OCI-LY7 (cell line): ENCODE data around the gene PRDM2. TPM values are rescaled to one million over a fixed set of nuclear protein-coding genes. Genes with fewer than 3 reads are reported as not detected.

Experiments used
- BruUV-seq: library from RNA; stranded (reverse); fragments of 400-500 nt; replicated peaks from 2 replicates; lab custom pipeline; 2021; lab: Mats Ljungman, UMichigan
- CTCF ChIA-PET: fragments of 300-600 bp; sonication (Branson Sonifier 250); formaldehyde crosslinking; loops from one replicate; lab custom pipeline; 2022; ENCODE audit warnings: antibody characterized with exemption; ENCODE audit not compliant: unreplicated experiment; lab: Charles Lee
- POLR2A ChIA-PET: fragments of 300-600 bp; sonication (Branson Sonifier 250); formaldehyde crosslinking; loops from one replicate; lab custom pipeline; 2022; ENCODE audit warnings: antibody characterized with exemption; lab: Charles Lee
- DNase-seq: peaks from one replicate; pipeline ENCODE4 v3.0.0-alpha.2; 2015; ENCODE audit warnings: low spot score
- H2AFZ ChIP-seq: fragments of 200-600 bp; sonication (generic), shearing (Covaris generic); 2 replicates; pipeline ENCODE4 v1.6.1; 2014; ENCODE audit warnings: mild to moderate bottlenecking, antibody characterized with exemption, low read length, moderate library complexity
- H3K27ac ChIP-seq: fragments of 200-600 bp; sonication (generic); 2 replicates; pipeline ENCODE4 v1.5.1; 2014; ENCODE audit warnings: mixed run types, low read depth, mild to moderate bottlenecking, moderate library complexity, low read length, inconsistent platforms; ENCODE audit not compliant: poor library complexity, severe bottlenecking
- H3K36me3 ChIP-seq: fragments of 200-600 bp; sonication (generic); 2 replicates; pipeline ENCODE4 v1.6.1; 2014; ENCODE audit warnings: mild to moderate bottlenecking, antibody characterized with exemption, low read length, moderate library complexity, mixed read lengths; ENCODE audit not compliant: insufficient read depth
- H3K4me1 ChIP-seq: fragments of 200-600 bp; sonication (generic); 2 replicates; pipeline ENCODE4 v1.5.1; 2014; ENCODE audit warnings: mild to moderate bottlenecking, low read length; ENCODE audit not compliant: insufficient read depth, poor library complexity, severe bottlenecking
- H3K4me2 ChIP-seq: fragments of 200-600 bp; sonication (generic); 2 replicates; pipeline ENCODE4 v1.6.1; 2014; ENCODE audit warnings: mild to moderate bottlenecking, low read length
- H3K4me3 ChIP-seq: fragments of 200-600 bp; sonication (generic); 2 replicates; pipeline ENCODE4 v1.5.1; 2014; ENCODE audit warnings: mild to moderate bottlenecking, low read depth, low read length; ENCODE audit not compliant: poor library complexity, severe bottlenecking
- H3K79me2 ChIP-seq: fragments of 200-600 bp; sonication (generic); 2 replicates; pipeline ENCODE4 v1.6.1; 2016; ENCODE audit warnings: low read depth, mild to moderate bottlenecking, low read length, moderate library complexity, mixed read lengths; ENCODE audit not compliant: insufficient read depth
- H3K9me2 ChIP-seq: fragments of 200-600 bp; sonication (generic); 2 replicates; pipeline ENCODE4 v1.6.1; 2016; ENCODE audit warnings: mild to moderate bottlenecking, low read length, mixed read lengths; ENCODE audit not compliant: insufficient read depth
- H3K9me3 ChIP-seq: fragments of 200-600 bp; sonication (generic); 2 replicates; pipeline ENCODE4 v1.6.1; 2014; ENCODE audit warnings: mild to moderate bottlenecking, mixed run types, low read length, mixed read lengths
- H4K20me1 ChIP-seq: fragments of 200-600 bp; sonication (generic); 2 replicates; pipeline ENCODE4 v1.6.1; 2014; ENCODE audit warnings: mild to moderate bottlenecking, antibody characterized with exemption, low read length, moderate library complexity, mixed read lengths; ENCODE audit not compliant: insufficient read depth
- EZH2phosphoT487 ChIP-seq: fragments of 200-600 bp; sonication (generic); IDR thresholded peaks from 2 replicates; pipeline ENCODE4 v1.6.1; 2018; ENCODE audit warnings: low read depth, borderline replicate concordance, mild to moderate bottlenecking, mixed run types, antibody characterized with exemption, low read length, moderate library complexity, mixed read lengths
- intact Hi-C: fragments of 100-400 bp; cut with micrococcal nuclease; formaldehyde crosslinking; loops from one replicate; pipeline ENCODE4 v1.10.0; 2022; ENCODE audit not compliant: unreplicated experiment
- total RNA-seq, 2 experiments: library from RNA; depleted of rRNA in 1 of 2; stranded (reverse); fragments of >200 nt in 1 of 2; shearing (Covaris generic) in 1 of 2; gene quantifications; 2 replicates each; pipeline ENCODE4 v1.2.3, GENCODE V29; 2014 to 2022
- TF ChIP-seq, protein P1 (sequence below): fragments of 200-600 bp; sonication (generic); conservative IDR thresholded peaks from 2 replicates; pipeline ENCODE4 v1.5.1; 2014; ENCODE audit warnings: mild to moderate bottlenecking, antibody characterized with exemption, low read length, moderate library complexity, mixed read lengths

Gene PRDM2
- total RNA-seq, 2 experiments from 2014 or later, result 38.7 to 98.2 TPM

DNA sequence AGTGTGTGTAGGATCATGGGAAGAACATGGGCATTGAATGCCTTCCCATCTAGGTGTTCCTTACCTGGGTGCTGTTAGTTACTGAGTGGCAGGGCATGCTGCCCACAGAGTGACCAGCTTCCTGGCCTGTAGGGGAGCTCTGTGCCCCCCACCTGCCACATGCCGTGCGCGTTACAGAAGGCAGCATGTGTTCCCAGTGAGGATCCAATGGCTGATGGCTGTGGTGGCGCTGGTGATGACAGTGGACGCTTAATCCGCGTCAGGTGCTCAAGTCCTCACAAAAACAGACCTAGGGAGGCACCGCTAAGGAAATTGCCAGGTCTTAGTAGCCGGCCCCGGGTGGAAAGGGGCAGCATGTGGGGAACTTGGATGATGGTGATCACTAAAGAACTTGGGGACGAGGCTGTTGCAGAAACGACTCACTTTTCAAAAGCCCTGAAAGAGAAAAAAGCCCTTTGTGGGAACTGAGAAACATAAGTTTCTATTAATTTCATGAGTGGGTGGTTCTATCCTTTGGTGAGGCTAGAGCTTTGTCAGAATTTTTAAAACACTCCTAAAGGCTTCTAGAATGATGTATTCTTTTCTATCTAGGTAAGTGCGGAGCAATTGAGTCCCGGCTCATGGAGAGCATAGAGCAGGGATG lies 93.2 kb downstream of the PRDM2 start:
- Histone ChIP-seq H3K79me2 (peaks cover 14% of the 10 kb centered on the region; the same call in 1 of the 2 replicates), H4K20me1 (peaks cover 12% of the 10 kb centered on the region; the same call in 1 of the 2 replicates), H2AFZ (no peak overlapping the region), H3K4me2 (no peak overlapping the region), H3K4me1 (peaks cover 19% of the 10 kb centered on the region), H3K36me3 (peaks cover 49% of the 10 kb centered on the region), H3K9me3 (no peaks in the 10 kb centered on the region), H3K4me3 (no peak overlapping the region), H3K27ac (no peak overlapping the region), H3K9me2 (no peaks in the 10 kb centered on the region)
- ChIA-PET CTCF (no interaction called here), POLR2A (interaction anchor here (0.7 to 1.2 kb wide), 2 partner anchors 28 to 68 kb away, joined by 3 to 4 read pairs; no protein-coding TSS in a partner anchor)
- intact Hi-C loops, result no loop called here
- no TSS peak for BruUV-seq
- TF ChIP-seq, protein P1, sequence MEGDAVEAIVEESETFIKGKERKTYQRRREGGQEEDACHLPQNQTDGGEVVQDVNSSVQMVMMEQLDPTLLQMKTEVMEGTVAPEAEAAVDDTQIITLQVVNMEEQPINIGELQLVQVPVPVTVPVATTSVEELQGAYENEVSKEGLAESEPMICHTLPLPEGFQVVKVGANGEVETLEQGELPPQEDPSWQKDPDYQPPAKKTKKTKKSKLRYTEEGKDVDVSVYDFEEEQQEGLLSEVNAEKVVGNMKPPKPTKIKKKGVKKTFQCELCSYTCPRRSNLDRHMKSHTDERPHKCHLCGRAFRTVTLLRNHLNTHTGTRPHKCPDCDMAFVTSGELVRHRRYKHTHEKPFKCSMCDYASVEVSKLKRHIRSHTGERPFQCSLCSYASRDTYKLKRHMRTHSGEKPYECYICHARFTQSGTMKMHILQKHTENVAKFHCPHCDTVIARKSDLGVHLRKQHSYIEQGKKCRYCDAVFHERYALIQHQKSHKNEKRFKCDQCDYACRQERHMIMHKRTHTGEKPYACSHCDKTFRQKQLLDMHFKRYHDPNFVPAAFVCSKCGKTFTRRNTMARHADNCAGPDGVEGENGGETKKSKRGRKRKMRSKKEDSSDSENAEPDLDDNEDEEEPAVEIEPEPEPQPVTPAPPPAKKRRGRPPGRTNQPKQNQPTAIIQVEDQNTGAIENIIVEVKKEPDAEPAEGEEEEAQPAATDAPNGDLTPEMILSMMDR, result no peak
- TF ChIP-seq EZH2phosphoT487, result no peak
- DNase-seq, result no peak

DNA sequence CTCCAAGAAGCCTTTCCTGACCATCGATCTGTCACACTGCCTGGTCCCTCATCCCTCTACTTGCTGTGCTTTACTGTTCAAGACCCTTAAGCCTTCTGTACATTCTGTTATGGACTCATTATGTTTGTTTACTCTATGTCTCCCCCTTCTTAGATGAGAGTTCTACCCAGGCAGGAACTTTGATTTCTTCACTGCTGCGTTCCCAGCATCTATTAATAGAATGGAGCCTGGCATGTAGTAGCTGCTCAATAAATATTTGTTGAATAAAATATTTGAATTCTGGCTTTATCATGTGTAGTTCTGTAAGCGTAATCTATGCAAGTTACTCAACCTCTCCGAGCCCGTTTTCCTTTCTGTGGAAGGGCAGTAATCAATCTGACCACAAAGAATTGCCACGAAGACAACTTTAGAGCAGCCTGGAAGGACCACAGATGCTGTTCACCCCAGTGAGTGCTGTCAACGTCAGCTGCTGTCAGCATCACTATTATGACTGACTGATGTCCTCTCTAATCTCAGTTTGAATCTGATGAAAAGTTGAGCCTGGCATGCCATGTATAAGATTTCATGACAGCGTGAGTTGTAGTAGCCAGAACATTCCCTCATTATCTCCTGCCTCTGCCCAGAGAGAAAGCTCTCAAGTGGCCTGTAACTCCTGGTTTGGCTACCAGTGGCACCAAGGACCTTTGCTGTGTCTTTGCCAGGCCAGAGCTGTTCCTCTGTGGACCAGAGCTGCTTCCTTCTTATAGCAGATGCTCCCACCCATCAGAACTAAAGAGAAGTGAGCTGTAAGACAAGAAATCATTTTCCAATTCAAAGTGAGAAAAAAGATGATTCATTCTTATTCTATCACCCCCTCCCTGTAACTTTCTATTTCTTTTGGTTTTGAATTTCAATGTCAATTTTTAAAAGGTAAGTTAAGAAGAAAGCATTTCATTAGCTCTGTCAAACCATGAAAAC lies 94.5 kb downstream of the PRDM2 start:
- Histone ChIP-seq H2AFZ (no peak overlapping the region), H3K27ac (no peak overlapping the region), H3K36me3 (peaks cover 36% of the 10 kb centered on the region), H3K4me1 (peaks cover 26% of the 10 kb centered on the region), H3K4me2 (no peak overlapping the region), H3K79me2 (peaks cover 6% of the 10 kb centered on the region; the same call in 1 of the 2 replicates), H3K9me3 (no peaks in the 10 kb centered on the region), H4K20me1 (peaks cover 9% of the 10 kb centered on the region; the same call in 1 of the 2 replicates), H3K9me2 (no peaks in the 10 kb centered on the region), H3K4me3 (no peak overlapping the region)
- intact Hi-C loops, result loop anchor here (5.0 kb wide), 1 partner anchor 62 kb away; no protein-coding TSS in a partner anchor
- BruUV-seq, result no TSS peak
- TF ChIP-seq, protein P1, result no peak
- no peak for TF ChIP-seq EZH2phosphoT487
- ChIA-PET POLR2A (interaction anchor here (0.9 kb wide), 1 partner anchor 42 kb away, joined by 3 read pairs; no protein-coding TSS in a partner anchor), CTCF (no interaction called here)
- DNase-seq, result no peak
